HG03045 (cell line): Measurements from ENCODE around the gene WIPF1.
"Not testable (repeated sequence)": the region's sequence is repeated elsewhere in the genome, so short reads cannot be mapped to it uniquely, and the experiment has no call there.

Source experiments
- ATAC-seq: cut with Tn5 transposase; IDR thresholded peaks from one replicate; pipeline ENCODE4 v1.9.1; 2021; ENCODE audit warnings: mild to moderate bottlenecking, moderate library complexity; ENCODE audit not compliant: unreplicated experiment

The WIPF1 gene

DNA sequence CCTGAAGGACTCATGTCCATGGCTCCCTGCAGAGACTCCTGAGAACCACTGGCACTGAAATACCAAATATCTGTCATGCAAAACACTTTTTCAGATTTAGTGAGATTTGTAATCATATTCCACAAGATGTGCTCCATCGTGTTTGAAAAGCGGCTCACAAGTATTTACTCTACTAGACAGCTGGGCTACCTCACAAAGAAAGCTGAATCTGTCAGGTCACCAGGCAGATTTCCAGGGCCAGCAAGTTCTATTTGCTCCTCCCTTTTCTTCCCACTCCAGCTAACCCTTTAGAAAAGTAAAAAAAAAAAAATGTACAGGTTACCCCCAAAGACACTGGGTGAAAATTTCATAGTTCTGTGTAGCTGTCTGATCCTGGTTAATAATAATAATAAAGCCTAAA lies 22.9 kb downstream of the WIPF1 start:
- no peak for ATAC-seq

DNA sequence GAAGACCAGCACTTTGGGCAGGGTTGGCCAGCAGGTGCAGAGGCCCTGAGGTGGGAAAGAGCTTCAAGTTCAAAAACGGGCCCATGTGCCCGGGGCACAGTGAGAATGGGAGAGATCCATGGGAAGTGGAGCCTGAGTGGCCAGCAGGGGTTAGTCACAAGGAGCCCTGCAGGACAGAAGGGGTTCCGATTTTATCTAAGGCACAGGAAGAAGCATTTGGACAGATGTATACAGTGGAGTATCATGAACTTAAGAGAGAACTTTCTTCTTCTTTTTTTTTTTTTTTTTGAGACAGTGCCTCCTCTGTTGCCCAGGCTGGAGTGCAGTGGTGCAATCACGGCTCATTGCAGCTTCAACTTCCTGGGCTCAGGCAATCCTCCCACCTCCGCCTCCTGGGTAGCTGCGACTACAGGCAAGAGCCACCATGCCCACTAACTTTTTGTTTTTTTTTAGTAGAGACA lies 24.0 kb downstream of the WIPF1 start:
- ATAC-seq: no peak

DNA sequence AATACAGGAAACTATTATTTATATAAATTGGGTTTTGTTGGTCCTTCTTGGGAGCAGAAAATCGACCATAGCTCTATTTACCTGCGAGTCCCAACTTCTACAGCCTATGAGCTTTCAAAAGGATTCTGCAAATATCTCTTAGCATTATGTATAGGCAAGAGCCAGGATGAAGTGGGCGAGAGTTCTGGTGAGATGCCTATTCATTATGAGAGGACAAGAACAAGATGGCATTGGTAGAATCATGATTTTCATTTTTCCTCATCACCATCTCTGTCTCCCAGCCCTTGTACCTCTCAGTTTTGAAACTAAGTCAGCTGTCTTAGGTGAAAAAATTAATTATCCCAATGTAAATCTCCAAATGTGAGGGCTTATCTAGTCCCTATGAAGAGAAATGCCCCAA lies 25.0 kb downstream of the WIPF1 start:
- no peak for ATAC-seq

DNA sequence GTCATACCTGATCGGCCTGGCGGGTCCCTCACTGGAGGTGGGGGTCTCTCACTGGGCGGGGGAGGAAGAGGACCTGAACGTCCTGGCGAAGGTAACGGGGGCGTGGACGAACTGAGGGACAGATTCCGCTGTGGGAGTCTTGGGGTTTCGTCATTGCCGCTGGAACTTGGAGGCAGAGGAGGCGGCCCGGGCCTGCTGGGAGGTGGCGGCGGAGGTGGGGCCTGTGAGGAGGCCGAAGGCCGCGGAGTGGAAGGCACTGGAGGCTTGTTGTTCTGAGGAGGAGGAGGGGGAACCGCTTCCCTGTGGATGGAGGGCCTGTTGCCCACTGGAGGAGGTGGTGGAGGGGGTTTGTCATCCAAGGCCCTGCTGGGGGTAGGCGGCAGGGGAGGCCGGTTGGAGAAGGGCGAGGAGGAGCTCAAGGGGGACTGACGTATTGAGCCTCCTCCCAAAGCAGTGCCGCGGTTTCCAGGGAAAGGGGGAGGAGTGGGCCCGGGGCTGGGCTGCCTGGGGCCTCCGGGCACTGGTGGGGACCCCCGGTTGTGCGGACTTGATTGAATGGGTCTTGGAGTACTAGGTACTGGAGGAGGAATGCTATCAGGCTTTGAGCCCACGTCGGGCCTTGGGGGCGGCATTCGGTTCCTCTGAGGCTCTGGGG lies 25.8 kb downstream of the WIPF1 start:
- no peak for ATAC-seq

DNA sequence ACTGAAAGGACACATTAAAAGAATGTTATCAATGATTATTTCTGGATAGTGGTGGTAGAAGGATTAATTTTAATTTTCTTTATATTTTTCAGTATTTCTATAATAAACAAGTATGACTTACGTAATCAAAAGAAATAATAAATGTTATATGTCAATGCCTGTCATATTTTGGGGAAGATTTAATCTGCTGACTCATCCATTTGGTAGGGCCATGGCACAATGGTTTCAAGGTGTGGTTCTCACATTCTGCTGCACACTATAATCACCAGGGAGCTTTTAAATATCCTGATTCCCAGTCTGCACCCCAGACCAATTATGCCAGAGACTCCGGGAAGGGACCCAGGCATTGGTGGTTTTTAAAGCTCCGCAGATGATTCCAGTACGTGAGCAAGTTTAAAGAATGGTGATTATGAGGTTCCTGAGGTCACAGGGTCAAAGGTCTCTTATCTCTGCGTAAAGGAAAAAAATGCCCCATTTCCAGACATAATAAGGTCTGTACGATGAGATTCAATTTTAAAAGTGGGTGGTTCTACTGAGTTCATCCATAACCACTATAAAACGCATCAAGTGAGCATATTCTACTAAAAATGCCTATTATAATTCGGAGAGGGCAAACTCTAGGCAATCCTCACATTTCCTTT lies 27.2 kb downstream of the WIPF1 start:
- ATAC-seq: no peak

DNA sequence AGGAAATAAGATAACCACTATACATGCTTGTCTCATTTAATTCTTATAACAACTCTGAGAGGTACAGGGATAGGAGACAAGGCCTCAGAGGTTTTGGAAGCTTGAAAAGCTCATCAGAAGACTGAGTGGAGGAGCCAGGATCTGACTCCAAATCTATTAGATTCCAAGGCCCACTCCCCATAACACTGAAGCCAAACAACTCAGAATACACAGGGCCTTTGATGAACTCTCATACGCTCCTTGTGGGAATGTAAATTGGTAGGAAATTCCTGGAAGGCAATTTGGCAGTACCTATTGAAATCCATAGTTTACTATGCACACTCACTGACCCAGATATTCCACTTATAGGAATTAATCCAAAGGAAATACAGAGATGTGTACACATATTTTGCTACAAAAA lies 27.9 kb downstream of the WIPF1 start:
- ATAC-seq: no peak

DNA sequence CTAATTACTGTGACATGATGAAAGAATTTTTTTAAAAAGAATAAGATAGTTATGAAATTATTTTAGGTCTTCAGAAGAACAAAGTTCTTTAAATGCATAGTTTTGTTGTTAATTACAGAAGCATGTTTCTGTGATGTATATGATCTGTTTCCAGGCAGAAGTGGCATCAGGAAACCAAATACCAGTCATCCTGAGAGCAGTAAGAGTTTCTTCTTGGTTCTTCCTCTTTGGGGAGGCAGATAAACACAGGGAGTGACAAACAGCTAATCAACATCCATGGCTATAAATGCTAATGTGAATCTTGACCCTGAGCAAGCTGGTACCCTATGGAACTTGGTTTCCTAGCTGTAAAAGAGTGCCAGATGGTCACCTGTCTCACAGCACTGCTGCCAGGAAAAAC lies 29.2 kb downstream of the WIPF1 start:
- no peak for ATAC-seq

DNA sequence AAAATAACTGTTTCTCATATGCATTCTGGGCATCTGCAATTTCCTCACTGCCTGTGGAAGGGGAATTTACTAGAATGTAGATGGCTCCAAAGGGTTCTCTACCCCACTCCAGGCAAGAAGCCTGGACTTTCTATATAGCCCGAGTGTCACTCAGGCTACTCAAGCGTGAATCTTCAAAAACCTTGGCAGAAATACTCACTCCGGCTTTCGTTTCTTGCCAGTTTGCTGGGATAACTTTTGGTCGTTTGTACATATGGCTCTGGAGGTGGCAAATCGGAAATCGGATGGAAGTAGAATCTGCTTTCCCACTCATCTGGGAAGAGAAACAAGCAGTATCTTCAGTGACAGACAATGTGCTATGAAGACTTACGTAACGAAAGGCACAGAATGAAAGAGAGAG lies 30.7 kb downstream of the WIPF1 start:
- ATAC-seq: no peak

DNA sequence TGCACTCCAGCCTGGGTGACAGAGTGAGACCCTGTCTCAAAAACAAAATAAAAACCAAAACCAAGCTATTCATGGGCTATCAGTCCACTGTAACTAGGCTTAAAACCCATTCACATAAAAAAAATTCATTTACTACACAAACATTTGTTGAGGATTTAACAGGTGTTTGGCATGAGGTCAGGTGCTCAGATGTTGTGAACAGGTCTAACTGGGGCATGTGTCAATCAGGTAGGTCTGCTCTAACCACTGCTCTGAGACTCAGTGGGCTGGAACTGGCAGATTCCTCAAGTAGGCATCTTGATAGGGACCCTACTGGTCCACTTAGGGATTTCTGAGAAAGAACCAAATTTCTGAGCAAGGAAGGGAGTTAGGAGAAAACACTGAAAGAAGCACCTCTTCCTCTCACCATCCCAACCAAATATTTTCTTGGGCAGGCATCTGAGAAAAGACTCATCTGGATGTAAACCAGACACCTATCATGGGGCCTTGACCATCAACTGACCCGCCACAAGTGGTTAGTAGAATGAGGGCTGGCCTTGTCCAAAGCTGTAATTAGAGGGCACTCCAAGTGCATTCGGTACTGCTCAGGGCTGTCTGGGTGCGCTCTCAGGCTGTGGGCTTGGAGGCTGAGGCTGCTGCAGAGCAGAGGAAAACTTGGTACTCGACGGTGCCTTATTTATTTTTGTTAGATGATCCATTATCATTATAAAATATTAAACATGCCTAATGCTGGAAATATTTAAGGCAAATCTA lies 33.9 kb downstream of the WIPF1 start:
- no peak for ATAC-seq

DNA sequence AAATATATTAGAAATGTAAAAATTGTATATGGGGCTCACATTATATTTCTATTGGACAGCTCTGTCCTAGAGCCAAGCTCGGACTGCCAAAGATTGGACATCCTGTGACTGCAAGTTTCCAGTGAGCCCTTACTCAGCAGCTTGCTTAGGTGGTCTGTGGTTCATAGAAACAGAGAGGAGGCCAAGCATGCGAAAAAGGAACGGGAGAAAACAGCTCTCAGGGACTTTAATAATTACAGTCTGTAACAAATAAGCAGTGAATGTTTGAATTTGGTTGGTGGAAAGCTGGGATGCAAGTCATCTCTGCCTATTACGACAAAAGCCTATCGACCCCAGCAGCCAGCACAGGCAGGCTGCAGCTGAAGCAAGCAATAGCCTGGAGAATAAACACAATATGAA lies 35.6 kb downstream of the WIPF1 start:
- ATAC-seq: no peak

DNA sequence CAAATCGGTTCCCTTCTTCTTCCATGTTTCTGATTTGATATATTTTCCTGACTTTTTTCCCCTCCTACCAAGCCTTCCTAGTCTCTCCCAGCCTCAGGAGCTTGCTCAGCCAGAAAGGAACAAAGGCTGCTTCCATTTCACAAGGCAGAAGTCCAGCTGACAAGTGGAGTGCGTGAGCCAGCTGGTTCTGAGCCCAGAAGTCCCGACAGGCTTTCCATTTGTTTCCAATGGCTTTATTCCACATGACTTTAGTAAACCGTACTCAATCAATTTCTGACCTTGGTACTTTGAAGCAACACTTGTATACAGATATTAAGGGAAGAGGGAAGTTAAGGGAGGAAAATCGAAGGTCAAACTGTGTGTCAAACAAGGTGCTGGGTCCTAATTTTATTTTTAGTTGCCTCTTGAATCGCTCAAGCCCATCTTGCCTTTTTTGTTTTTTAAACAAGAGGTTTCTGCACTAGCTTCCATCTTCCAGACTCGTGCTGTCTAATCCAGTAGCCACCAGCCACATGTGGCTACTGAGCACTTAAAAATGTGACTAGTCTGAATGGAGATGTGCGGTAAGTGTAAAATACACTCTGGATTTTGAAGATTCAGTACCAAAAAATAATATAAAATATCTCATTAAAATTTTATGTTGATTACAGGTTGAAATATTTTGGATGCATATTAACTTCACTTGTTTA lies 36.2 kb downstream of the WIPF1 start:
- no peak for ATAC-seq

DNA sequence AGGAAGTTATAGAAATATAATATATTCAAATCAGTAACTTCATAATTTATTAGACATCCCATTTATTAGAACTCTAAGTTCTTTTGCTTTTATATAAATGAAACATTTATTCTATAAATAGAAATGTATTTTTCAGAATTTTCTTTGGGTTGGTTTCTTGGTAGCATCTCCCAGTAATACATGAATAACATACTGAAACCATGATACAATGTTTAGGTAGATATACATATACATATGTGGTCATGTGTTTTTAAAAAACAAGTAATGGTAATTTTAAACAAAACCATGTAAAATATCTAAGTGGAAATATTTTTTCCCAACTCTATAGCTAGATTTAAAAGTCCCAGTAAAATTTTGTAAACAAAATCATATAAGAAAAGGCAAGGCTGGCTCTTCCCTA lies 36.9 kb downstream of the WIPF1 start:
- no peak for ATAC-seq

DNA sequence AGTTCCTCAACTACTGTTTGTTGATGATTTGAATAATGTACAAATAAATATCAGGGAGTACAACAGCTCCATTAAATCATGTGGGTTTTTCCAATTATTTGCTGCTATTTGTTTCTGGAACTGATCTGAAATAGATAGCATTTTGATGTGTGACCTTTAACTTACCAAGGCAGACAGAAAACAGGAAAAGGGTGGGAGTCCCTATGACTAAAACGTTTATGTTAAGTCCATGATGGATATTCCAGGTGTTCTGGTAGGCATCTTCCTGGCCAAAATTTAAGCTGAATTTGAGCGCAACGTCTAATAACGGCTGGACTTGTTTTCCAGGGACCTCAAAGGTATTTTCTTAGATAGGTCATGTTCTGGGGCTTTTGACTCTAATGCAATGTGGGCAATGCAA lies 41.6 kb downstream of the WIPF1 start:
- no peak for ATAC-seq

DNA sequence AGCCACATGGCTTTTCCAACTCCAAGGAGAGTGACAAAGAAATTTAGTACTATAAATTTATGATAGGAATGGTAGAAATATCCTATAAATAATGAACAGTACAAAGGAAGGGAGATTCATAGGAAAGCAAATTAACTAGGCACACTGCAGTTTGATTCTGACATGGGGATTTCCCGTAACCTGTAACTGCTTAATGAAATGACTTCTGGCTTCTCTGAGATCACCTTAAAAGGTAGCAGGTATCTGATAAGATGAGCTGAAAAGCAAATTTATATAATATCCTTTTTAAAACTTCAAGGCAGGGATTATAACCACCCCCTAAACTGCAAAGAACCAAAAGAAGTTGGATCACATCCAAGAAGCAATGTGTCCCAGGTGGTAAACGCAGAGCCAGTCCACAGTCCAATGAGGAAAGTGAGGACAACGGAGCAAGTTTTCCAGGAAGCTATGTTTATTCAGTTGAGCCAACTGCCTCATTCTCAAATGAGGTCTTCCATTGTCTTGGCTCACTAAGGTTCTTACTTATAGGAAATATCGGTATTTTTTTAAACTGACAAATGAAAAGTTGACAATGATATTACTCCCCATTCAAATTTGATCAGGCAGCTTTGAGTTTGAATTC lies 43.0 kb downstream of the WIPF1 start:
- no peak for ATAC-seq

DNA sequence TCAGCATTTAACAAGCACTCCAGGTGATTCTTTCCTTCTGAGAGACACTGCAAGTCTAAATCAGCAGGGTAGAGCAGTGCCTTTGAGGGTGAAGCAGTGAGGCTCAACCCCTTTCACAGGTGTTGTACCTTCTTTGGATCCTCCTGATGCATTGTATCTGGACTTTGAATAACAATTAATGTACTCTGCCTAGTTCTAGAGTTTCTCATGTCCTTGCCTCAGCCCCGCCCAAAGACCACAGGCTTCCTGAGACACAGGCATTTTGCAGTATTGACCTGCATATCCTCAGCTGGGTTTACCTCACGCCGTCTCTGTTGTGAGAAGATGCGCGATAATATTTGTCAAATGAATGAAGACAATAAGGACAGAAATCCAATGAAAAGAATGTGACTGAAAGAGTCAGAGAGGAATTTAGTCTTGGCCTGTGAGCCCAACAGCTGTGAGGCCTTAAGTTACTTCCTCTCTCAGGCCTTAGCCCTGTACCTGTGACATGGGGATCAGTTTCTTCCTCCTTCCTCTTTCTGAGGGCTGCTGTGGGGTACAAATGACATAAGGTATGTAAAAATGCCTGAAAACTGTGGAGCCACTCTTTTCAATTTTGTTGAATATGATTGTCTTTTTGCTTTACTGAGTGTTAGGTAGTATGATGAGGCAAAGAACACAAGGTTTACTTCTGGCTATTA lies 43.7 kb downstream of the WIPF1 start:
- no peak for ATAC-seq

DNA sequence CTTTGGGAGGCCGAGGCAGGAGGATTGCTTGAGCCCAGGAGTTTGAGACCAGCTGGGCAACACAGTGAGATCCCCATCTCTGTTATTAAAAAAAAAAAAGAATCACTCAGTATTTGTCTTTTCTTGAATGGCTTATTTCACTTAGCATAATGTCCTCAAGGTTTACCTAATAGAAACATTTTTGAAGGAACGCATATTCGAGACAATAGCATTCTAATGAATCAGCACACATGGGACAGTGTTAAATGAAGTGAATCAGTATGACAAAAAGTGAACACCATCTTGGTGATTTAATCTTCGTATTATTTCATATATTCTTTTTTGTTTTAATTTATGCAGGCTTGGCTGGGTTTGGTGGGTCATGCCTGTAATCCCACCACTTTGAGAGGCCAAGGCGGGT lies 44.7 kb downstream of the WIPF1 start:
- ATAC-seq: no peak

DNA sequence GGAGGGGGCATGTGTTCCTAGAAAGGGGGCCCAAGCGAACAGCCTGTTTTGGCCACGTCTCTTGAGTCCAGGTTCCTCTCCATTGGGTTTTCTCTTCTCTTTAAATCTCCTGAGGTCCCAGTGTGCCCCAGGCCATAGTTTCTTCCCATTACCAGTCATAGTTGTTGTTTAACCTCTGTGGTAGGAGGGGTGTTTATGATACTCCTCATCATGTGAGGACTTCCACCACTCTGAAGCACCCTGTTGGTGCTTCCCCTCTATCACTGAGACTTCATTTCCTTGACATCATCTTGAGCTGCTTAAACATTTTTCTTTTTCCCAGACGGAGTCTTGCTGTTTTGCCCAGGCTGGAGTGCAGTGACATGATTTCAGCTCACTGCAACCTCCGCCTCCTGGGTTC lies 45.9 kb downstream of the WIPF1 start:
- ATAC-seq: no peak

DNA sequence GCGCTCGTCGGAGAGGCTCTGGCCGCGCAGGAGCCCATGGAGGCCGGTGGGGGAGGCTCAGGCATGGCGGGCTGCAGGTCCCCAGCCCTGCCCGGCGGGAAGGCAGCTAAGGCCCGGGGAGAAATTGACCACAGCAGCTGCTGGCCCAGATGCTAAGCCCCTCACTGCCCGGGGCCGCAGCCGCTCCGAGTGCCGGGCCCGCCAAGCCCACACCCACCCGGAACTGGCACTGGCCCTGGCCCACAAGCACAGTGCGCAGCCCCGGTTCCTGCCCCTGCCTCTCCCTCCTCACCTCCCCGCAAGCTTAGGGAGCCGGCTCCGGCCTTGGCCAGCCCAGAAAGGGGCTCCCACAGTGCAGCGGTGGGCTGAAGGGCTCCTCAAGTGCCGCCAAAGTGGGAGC lies 49.0 kb downstream of the WIPF1 start:
- ATAC-seq: not testable (repeated sequence)

DNA sequence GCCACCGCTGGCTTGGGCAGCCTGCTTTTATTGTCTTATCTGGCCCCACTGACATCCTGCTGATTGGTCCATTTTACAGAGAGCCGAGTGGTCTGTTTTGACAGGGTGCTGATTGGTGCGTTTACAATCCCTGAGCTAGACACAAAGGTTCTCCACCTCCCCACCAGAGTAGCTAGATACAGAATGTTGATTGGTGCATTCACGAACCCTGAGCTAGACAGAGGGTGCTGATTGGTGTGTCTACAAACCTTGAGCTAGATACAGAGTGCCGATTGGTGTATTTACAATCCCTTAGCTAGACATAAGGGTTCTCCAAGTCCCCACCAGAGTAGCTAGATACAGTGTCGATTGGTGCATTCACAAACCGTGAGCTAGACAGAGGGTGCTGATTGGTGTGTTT lies 49.6 kb downstream of the WIPF1 start:
- not testable (repeated sequence) for ATAC-seq
